ENCODE data around the gene MAPK14.

DNA sequence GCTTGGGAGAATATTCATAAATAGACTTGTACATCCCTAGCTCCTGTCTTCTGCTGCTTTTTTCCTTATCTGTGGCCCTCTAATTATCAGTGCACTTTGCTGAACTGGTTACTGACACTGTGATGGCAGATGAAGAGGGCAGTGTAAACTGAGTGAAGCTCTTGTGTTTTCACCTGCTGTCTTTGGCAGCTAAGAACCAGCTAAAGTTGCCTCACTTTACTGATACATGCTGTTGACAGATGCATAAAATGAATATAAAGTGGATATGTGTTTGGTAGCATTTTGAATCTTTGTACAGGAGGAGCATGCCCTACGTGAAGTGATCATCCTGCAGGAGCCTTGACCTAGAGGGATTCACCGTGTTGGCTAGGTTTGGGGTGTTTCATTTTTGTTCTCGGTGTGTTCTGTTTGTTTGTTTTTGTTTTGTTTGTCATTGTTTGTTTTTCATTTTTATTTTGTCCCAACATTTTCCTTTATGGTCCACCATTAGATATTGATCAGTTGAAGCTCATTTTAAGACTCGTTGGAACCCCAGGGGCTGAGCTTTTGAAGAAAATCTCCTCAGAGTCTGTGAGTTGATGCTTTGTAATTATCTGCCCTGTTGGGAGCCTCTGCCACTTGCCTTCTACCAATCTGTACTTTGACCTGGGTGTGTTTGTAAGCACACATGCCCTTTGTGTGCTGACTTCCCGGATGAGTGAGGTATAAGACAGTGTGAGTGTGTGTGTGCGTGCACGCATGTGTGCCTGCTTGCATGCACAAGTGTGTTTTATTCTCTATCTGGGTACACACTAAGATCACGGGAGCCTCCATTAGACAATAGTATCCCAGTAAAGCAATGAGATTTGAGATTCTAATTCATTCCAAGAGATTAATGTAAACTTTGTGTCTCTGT is 68.1 kb downstream of the MAPK14 start:
- TF ChIP-seq, protein P1, sequence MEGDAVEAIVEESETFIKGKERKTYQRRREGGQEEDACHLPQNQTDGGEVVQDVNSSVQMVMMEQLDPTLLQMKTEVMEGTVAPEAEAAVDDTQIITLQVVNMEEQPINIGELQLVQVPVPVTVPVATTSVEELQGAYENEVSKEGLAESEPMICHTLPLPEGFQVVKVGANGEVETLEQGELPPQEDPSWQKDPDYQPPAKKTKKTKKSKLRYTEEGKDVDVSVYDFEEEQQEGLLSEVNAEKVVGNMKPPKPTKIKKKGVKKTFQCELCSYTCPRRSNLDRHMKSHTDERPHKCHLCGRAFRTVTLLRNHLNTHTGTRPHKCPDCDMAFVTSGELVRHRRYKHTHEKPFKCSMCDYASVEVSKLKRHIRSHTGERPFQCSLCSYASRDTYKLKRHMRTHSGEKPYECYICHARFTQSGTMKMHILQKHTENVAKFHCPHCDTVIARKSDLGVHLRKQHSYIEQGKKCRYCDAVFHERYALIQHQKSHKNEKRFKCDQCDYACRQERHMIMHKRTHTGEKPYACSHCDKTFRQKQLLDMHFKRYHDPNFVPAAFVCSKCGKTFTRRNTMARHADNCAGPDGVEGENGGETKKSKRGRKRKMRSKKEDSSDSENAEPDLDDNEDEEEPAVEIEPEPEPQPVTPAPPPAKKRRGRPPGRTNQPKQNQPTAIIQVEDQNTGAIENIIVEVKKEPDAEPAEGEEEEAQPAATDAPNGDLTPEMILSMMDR (IDR thresholded peaks at IDR 0.05): no peak
- TF ChIP-seq POLR2A (IDR thresholded peaks at IDR 0.05): no peak
